HG03095 (cell line): ENCODE measurements around the gene MBNL2.

Experiments
- ATAC-seq: cut with Tn5 transposase; IDR thresholded peaks from one replicate; pipeline ENCODE4 v1.9.1; 2021; ENCODE audit warnings: moderate library complexity; ENCODE audit not compliant: unreplicated experiment

The MBNL2 gene

DNA sequence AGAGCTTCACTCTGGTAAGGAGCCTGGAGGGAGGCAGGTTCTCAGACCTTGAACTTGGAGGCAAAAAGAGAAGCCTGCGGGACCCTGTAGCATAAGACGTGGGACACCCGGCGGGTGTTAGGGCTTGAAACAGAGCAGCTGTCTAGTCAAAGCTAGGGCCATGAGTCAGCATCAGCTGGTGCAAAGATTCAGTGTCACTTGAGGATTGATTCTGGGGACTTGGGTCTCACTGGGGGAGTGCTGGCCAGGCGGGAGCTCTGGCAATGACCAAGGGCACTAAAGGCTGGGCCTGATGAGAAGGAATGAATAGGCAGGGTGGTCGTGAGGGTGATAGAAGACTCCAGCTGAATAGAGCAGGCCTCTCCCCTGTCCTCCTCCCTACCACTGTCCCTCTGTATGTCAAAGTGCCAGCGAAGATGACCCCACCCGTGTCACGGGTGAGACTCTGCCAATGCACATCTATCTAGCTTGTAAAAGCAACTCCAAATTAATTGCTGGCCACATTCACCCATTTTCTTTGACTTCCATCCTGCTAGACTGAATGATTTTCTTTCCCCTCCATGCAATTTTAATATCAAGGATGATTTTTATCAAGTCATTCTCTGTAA, 97.1 kb downstream of the MBNL2 start:
- no peak for ATAC-seq

GRCh38 chr13:97321101-97321500, 99.0 kb downstream of the MBNL2 start:
- ATAC-seq, result no peak

DNA sequence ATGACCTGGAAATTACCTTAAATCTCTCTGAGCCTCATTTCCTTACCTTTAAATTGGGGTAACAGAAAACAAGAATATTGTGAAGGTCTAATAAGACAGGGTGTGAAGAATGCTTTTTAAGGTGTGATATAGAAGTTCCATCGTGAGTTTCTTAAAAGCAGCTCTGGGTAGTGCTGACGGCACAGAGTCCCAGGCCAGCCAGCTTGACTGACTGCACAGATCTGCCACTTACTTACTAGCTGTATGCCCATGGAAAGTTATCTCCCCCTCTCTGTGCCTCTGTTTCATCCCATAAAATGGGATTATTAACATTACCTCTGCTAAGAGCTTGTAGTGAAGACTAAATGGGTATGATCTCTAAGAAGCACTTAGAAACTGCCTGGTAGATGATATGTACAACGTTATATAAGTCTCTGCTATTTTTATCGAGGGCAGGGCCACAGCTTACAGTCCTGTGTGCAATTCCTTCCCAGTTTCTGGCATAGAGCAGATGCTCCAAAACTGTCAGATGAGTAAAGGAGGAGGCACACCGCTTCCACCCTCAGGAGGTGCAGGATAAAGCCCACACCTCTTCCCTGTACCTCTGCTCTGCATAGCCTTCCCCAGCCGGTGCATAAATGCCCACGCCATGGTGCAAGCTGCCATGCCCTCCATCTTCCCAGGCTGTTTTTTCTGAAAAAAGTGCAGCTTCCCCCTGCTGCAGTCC, 99.6 kb downstream of the MBNL2 start:
- no peak for ATAC-seq

GRCh38 chr13:97322740-97323342, 100.7 kb downstream of the MBNL2 start:
- ATAC-seq, result no peak

GRCh38 chr13:97324115-97324514, 102.0 kb downstream of the MBNL2 start:
- ATAC-seq, result no peak

DNA sequence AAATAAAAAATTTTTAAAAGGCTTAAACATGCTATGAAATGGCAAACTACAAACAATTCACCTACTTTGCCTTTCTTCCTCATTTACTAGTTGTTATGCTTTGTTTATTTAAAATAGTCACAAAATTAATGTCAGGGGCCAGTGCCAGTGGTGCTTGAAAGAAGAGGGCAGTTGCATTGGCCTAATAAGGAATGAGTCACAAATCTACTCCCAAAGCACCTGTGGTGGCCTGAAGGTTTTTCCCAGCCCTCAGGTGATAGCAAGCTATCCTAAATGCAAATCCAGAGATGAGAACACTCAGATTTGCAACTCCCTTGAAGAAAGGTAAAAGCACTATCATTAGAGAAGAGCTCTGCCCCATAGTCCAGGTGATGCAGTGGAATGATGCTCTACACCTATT, 103.6 kb downstream of the MBNL2 start:
- no peak for ATAC-seq

GRCh38 chr13:97327086-97327485, 105.0 kb downstream of the MBNL2 start:
- no peak for ATAC-seq

DNA sequence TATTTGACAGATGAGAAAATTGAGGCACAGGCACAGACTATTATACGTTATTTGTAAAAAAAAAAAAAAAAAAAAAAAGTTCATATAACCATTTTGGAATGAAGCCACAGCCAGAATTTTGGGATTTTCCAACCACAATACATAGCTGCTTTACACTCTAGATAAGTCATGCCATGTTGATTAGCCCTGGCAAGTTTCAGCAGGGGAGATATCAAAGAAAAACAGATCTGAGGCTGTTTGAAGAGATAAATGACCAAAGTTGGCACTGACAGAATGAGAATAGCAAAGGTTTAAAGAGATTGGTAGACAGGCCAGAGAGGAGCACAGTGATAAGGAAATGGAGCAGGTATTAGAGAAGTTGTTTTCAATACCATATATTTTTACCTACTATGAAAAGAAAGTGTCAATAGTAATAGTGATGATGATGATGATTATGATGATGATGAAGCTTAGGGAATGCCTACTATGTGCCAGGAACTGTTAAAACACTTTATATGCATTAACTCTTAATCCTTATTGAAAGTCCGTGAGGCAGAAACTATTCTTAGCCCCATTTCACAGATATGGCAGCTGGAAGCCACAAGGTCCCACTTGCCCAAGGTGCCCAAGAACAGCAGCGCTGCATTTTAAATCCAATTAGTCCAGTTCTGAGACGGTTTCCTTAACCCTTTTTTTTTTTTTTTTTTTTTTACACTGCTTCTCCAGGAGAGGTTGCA, 105.5 kb downstream of the MBNL2 start:
- ATAC-seq, result no peak

GRCh38 chr13:97328222-97328790, 106.2 kb downstream of the MBNL2 start:
- ATAC-seq, result no peak

GRCh38 chr13:97329331-97329730, 107.2 kb downstream of the MBNL2 start:
- no peak for ATAC-seq

GRCh38 chr13:97330448-97330847, 108.3 kb downstream of the MBNL2 start:
- ATAC-seq, result no peak

- no peak for ATAC-seq
Measured at GRCh38 chr13:97332742-97333141, 110.6 kb downstream of the MBNL2 start.

- no peak for ATAC-seq
Measured at GRCh38 chr13:97333983-97334382, 111.8 kb downstream of the MBNL2 start.

- ATAC-seq, result no peak
Measured at GRCh38 chr13:97334690-97335089, 112.6 kb downstream of the MBNL2 start.

GRCh38 chr13:97335488-97336134, 113.5 kb downstream of the MBNL2 start:
- ATAC-seq, result no peak

GRCh38 chr13:97337985-97338499, 115.9 kb downstream of the MBNL2 start:
- ATAC-seq, result no peak

DNA sequence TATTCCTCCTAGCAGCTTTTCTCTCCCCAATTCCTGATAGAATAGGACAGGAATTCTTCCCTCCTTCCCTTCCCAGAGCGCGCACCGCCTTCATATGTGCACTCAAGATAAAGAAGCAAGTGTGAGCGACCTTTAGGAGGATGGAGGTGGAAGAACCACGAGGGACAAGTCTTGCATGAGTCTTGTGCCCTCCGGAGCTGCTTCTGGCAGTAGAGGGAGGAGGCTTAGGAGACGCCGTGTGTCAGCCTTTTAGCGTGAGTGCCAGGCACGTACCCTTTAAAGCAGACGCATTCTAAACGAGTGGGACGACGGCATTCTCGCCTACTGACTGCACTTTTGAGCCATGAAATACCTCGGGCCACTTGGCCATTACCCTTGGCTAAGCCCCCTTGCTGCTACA, 116.4 kb downstream of the MBNL2 start:
- no peak for ATAC-seq

DNA sequence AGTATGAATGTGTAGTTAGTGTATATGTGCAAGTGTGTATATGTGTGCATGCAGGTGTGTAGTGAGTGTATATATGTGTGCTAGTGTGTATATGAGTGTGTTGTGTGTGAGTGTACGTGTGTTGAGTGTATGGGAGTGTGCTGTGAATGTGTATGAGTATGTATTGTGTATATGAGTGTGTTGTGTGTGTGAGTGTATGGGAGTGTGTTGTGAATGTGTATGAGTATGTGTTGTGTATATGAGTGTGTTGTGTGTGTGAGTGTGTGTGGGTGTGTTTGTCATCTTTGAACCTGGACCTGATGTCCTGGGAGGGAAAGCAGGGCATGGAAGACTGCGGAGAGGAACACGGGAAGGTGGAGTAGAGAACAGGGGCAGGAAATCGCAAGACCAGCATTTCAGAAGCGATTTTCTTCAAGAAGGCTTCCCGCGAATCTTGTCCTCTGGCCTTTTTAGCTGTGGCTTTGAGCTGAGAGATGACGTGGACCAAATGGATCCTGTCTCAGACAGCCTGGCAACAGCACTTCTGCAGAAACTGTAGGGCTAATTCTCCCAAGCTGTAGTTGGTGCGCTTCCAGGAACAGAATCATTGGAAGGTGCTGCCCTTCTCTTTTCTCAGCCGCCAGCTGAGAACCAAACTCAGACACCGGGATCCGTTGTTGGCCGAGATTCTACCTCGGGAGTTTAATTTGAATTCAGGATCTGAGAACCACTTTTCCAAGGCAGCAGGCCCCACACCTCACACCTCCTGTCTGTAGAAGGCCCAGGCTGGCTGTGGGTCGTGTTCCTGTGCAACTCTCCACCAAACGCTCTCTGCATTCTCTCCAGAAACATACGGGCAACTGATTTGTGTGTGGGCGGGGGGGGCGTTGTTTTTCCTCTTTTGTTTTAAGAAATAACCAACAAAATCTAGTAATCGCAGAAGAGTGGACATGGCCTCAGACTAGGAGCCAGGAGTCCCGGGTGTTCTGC, 117.2 kb downstream of the MBNL2 start:
- ATAC-seq, result no peak

- ATAC-seq, result peak; percentile 50
Measured at GRCh38 chr13:97339988-97340749, 118.0 kb downstream of the MBNL2 start.
